B cell (primary cell): ENCODE data around the gene THOC5. TPM values are rescaled to one million over a fixed set of nuclear protein-coding genes. Genes with fewer than 3 reads are reported as not detected.

Source experiments
- ATAC-seq: fragments of 200-7000 bp; cut with Tn5 transposase; one replicate; pipeline ENCODE4 v1.10.0; 2021; ENCODE audit warnings: low read depth, mild to moderate bottlenecking, moderate number of reproducible peaks, moderate library complexity
- CTCF ChIA-PET: fragments of 350-600 bp; sonication (Branson Sonifier 250); formaldehyde crosslinking; loops from one replicate; lab custom pipeline; 2021; ENCODE audit warnings: antibody characterized with exemption, inconsistent platforms; lab: Charles Lee
- POLR2A ChIA-PET: fragments of 350-600 bp; sonication (Branson Sonifier 250); formaldehyde crosslinking; loops from one replicate; lab custom pipeline; 2021; ENCODE audit warnings: antibody characterized with exemption; lab: Charles Lee
- DNase-seq: peaks from one replicate; pipeline ENCODE4 v3.0.0; 2013
- H2AFZ ChIP-seq: 2 replicates; pipeline ENCODE4 v1.6.1; 2012; ENCODE audit warnings: mild to moderate bottlenecking, low read depth, low read length; ENCODE audit not compliant: insufficient read depth, poor library complexity, severe bottlenecking
- H3K27ac ChIP-seq, 2 donors: 1 replicate in 1 of 2; 2 replicates in 1 of 2; pipeline ENCODE4 v1.5.1; 2012 to 2013; ENCODE audit warnings: low read length in 2 of 2, mild to moderate bottlenecking in 2 of 2, moderate library complexity in 1 of 2
- H3K27me3 ChIP-seq, 4 experiments: fragments of 200-600 bp in 1 of 4; sonication (generic) in 1 of 4; replicated peaks in 1 of 4; 1 replicate in 2 of 4; 2 replicates in 2 of 4; pipeline versions ENCODE4 v1.6.1 to v1.7.0; 2013 to 2016; ENCODE audit warnings: low read length in 3 of 4, mild to moderate bottlenecking in 2 of 4, mixed read lengths in 1 of 4, moderate library complexity in 1 of 4; ENCODE audit not compliant: insufficient read depth in 4 of 4, control insufficient read depth in 3 of 4; ENCODE audit errors: control extremely low read depth in 1 of 4
- H3K36me3 ChIP-seq, 2 experiments: replicated peaks in 1 of 2; 1 replicate in 1 of 2; 2 replicates in 1 of 2; pipeline versions ENCODE4 v1.6.1 to v1.7.1; 2013; ENCODE audit warnings: low read length in 1 of 2; ENCODE audit not compliant: insufficient read depth in 2 of 2, control insufficient read depth in 1 of 2; ENCODE audit errors: control extremely low read depth in 1 of 2, extremely low read depth in 1 of 2
- H3K4me1 ChIP-seq, 2 donors: fragments of 200-600 bp in 1 of 2; sonication (generic) in 1 of 2; 1 replicate in 1 of 2; 2 replicates in 1 of 2; pipeline versions ENCODE4 v1.5.1 to v1.6.1; 2013 to 2017; ENCODE audit warnings: low read length in 2 of 2; ENCODE audit not compliant: control insufficient read depth in 2 of 2, insufficient read depth in 2 of 2
- H3K4me2 ChIP-seq: replicated peaks from 2 replicates; pipeline ENCODE3; 2012; ENCODE audit warnings: mild to moderate bottlenecking, low read depth, low read length; ENCODE audit not compliant: poor library complexity, severe bottlenecking
- H3K4me3 ChIP-seq, 5 experiments: fragments of 200-600 bp in 1 of 5; sonication (generic) in 1 of 5; 1 replicate in 3 of 5; 2 replicates in 2 of 5; pipeline versions ENCODE4 v1.5.1 to v1.7.0; 2011 to 2016; ENCODE audit warnings: low read length in 4 of 5, mild to moderate bottlenecking in 4 of 5, low read depth in 2 of 5, control low read depth in 1 of 5, moderate library complexity in 1 of 5; ENCODE audit not compliant: insufficient read depth in 1 of 5; ENCODE audit errors: control extremely low read depth in 1 of 5, extremely low read depth in 1 of 5
- H3K79me2 ChIP-seq: fragments of 200-600 bp; sonication (generic); one replicate; pipeline ENCODE4 v1.6.0; 2016; ENCODE audit warnings: low read length; ENCODE audit not compliant: control insufficient read depth, insufficient read depth
- H3K9ac ChIP-seq: fragments of 200-600 bp; sonication (generic); 2 replicates; pipeline ENCODE4 v1.6.1; 2017; ENCODE audit warnings: mild to moderate bottlenecking, low read length, moderate library complexity
- H3K9me3 ChIP-seq, 3 donors: one replicate each; pipeline versions ENCODE4 v1.6.1 to v1.7.1; 2013; ENCODE audit warnings: low read length in 2 of 3; ENCODE audit not compliant: control insufficient read depth in 2 of 3, insufficient read depth in 1 of 3; ENCODE audit errors: control extremely low read depth in 1 of 3
- H4K20me1 ChIP-seq: 2 replicates; pipeline ENCODE4 v1.6.0; 2012; ENCODE audit warnings: mild to moderate bottlenecking, low read length; ENCODE audit not compliant: insufficient read depth, control insufficient read depth, poor library complexity, severe bottlenecking
- H3K27ac Mint-ChIP-seq: one replicate; pipeline ENCODE4 v1.8.0; 2021; ENCODE audit warnings: mixed read lengths
- H3K27me3 Mint-ChIP-seq: one replicate; pipeline ENCODE4 v1.8.0; 2021; ENCODE audit warnings: mixed read lengths
- H3K4me1 Mint-ChIP-seq: one replicate; pipeline ENCODE4 v1.8.0; 2021; ENCODE audit warnings: mixed read lengths
- H3K4me3 Mint-ChIP-seq: one replicate; pipeline ENCODE4 v1.8.0; 2021; ENCODE audit warnings: mixed read lengths
- H3K9me3 Mint-ChIP-seq: one replicate; pipeline ENCODE4 v1.8.0; 2022; ENCODE audit warnings: mixed read lengths; ENCODE audit not compliant: insufficient read depth
- CTCF ChIP-seq: fragments of 200-600 bp; IDR thresholded peaks from one replicate; pipeline ENCODE4 v1.8.0; 2022; ENCODE audit warnings: antibody characterized with exemption, mild to moderate bottlenecking
- EZH2 ChIP-seq: IDR thresholded peaks from 2 replicates; pipeline ENCODE4 v1.6.1; 2012; ENCODE audit warnings: borderline replicate concordance, low read depth, mild to moderate bottlenecking, moderate library complexity, low read length; ENCODE audit not compliant: insufficient read depth, poor library complexity, severe bottlenecking
- WGBS: methylation state at CpG from one replicate; pipeline ENCODE4 v1.1.5; 2013; ENCODE audit warnings: missing lambda C conversion rate; ENCODE audit not compliant: insufficient coverage; 5-methylcytosine and 5-hydroxymethylcytosine counted together
- intact Hi-C: fragments of 100-400 bp; cut with micrococcal nuclease; formaldehyde crosslinking; loops from one replicate; pipeline ENCODE4 v1.10.0; 2022
- polyA plus RNA-seq: library from polyadenylated mRNA; depleted of rRNA; stranded (reverse); fragments of >200 nt; gene quantifications from 2 replicates; pipeline ENCODE4 v1.2.3, GENCODE V29; 2012
- total RNA-seq, 2 donors: library from RNA; stranded (reverse); fragments of 120-200 nt in 1 of 2; gene quantifications; 1 replicate in 1 of 2; 2 replicates in 1 of 2; pipeline versions ENCODE4 v1.2.3 to v1.2.4, GENCODE V29; 2013 to 2022

THOC5 gene
- total and polyA plus RNA-seq, 2 donors (not counting 1 experiment from before 2014, with no cell fraction given): 26.5 to 59.1 TPM

DNA sequence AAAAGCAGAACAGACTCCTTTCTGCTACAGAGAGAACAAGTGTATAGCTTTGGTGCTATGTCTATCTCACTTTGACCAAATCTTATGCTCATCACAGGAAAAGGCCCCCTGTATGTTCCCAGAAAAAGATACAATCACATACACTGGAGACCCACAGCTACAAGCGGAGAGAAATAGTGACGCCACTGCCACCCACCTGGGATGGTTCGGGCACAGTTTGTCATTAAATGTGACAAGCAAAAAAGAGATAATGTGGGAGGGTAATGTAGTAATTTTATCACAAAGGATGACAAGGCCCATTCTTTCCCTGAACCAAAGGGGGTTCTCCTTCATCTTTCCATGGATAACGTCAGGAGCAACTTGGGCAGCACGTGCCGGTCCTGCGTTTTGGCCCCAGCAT is 32.0 kb downstream of the THOC5 start:
- Mint-ChIP-seq H3K27ac (no peak overlapping the region), H3K4me1 (no peaks in the 10 kb centered on the region), H3K9me3 (no peaks in the 10 kb centered on the region), H3K4me3 (no peak overlapping the region), H3K27me3 (no peaks in the 10 kb centered on the region)
- Histone ChIP-seq H4K20me1 (no peaks in the 10 kb centered on the region), H3K27me3 (no peaks in the 10 kb centered on the region), H3K9ac (no peak overlapping the region), H2AFZ (no peak overlapping the region), H3K79me2 (peaks cover 7% of the 10 kb centered on the region), H3K27ac (no peak overlapping the region), H3K4me3 (no peak overlapping the region), H3K4me1 (no peaks in the 10 kb centered on the region), H3K36me3 (peaks cover 23 to 84% of the 10 kb centered on the region in 2 experiments), H3K9me3 (no peaks in the 10 kb centered on the region), H3K4me2 (no peak overlapping the region)
- intact Hi-C loops: no loop called here
- 100% methylated on average over 4 of the region's 7 CpGs for WGBS
- POLR2A ChIA-PET: interaction anchor here (0.5 to 0.6 kb wide), 2 partner anchors 14 to 73 kb away, joined by 3 to 6 read pairs; no protein-coding TSS in a partner anchor
- no peak for DNase-seq
- CTCF ChIA-PET: interaction anchor here (1.8 kb wide), 1 partner anchor 126 kb away, joined by 6 read pairs; no protein-coding TSS in a partner anchor
- TF ChIP-seq EZH2 (no peak), CTCF (no peak)
- no peak for ATAC-seq

- Histone ChIP-seq H3K27me3 (no peaks in the 10 kb centered on the region), H3K79me2 (peaks cover 7% of the 10 kb centered on the region), H4K20me1 (no peaks in the 10 kb centered on the region), H3K36me3 (peaks cover 23 to 86% of the 10 kb centered on the region in 2 experiments), H3K4me3 (no peak overlapping the region), H3K4me1 (no peaks in the 10 kb centered on the region), H3K9me3 (no peaks in the 10 kb centered on the region), H3K27ac (no peak overlapping the region), H2AFZ (no peak overlapping the region), H3K4me2 (no peak overlapping the region), H3K9ac (no peak overlapping the region)
- CTCF ChIA-PET: interaction anchor here (1.8 kb wide), 1 partner anchor 125 kb away, joined by 6 read pairs; no protein-coding TSS in a partner anchor
- Mint-ChIP-seq H3K4me1 (no peaks in the 10 kb centered on the region), H3K9me3 (no peaks in the 10 kb centered on the region), H3K4me3 (no peak overlapping the region), H3K27me3 (no peaks in the 10 kb centered on the region), H3K27ac (no peak overlapping the region)
- intact Hi-C loops: no loop called here
- DNase-seq (no peak), ATAC-seq (no peak)
- TF ChIP-seq EZH2: no peak
- POLR2A ChIA-PET: no interaction called here
- 100% methylated on average over 2 of the region's 4 CpGs for WGBS
Observed at GRCh38 chr22:29520851-29521250, 32.7 kb downstream of the THOC5 start.
